ENCODE measurements around the gene ACTL8.
"Not testable (repeated sequence)": the region's sequence is repeated elsewhere in the genome, so short reads cannot be mapped to it uniquely, and the experiment has no call there.

The ACTL8 gene

GRCh38 chr1:17735793-17736192 is 19.3 kb upstream of the ACTL8 start:
- DNase-seq (ENCODE audit: low spot score): no peak

- DNase-seq (ENCODE audit: low spot score): no peak
Observed at GRCh38 chr1:17736625-17737024, 18.5 kb upstream of the ACTL8 start.

GRCh38 chr1:17739050-17739449 is 16.1 kb upstream of the ACTL8 start:
- no peak for DNase-seq (ENCODE audit: low spot score)

GRCh38 chr1:17741052-17741451 is 14.1 kb upstream of the ACTL8 start:
- DNase-seq (ENCODE audit: low spot score): no peak

GRCh38 chr1:17742583-17742982 is 12.6 kb upstream of the ACTL8 start:
- no peak for DNase-seq (ENCODE audit: low spot score)

GRCh38 chr1:17743008-17743647 is 12.0 kb upstream of the ACTL8 start:
- no peak for DNase-seq (ENCODE audit: low spot score)

GRCh38 chr1:17743925-17744324 is 11.2 kb upstream of the ACTL8 start:
- no peak for DNase-seq (ENCODE audit: low spot score)

- DNase-seq (ENCODE audit: low spot score): no peak
Observed at GRCh38 chr1:17744666-17745478, 10.3 kb upstream of the ACTL8 start.

GRCh38 chr1:17745479-17745955 is 9.6 kb upstream of the ACTL8 start:
- DNase-seq (ENCODE audit: low spot score): no peak

- DNase-seq (ENCODE audit: low spot score): not testable (repeated sequence)
Observed at GRCh38 chr1:17746281-17746680, 8.9 kb upstream of the ACTL8 start.

- no peak for DNase-seq (ENCODE audit: low spot score)
Observed at GRCh38 chr1:17746920-17747319, 8.2 kb upstream of the ACTL8 start.

GRCh38 chr1:17750333-17750732 is 4.8 kb upstream of the ACTL8 start:
- DNase-seq (ENCODE audit: low spot score): no peak

- no peak for DNase-seq (ENCODE audit: low spot score)
Observed at GRCh38 chr1:17752356-17752755, 2.8 kb upstream of the ACTL8 start.

- DNase-seq (ENCODE audit: low spot score): no peak
Observed at GRCh38 chr1:17757426-17757825, 2.3 kb downstream of the ACTL8 start.

GRCh38 chr1:17759114-17759513 is 4.0 kb downstream of the ACTL8 start:
- no peak for DNase-seq (ENCODE audit: low spot score)

- DNase-seq (ENCODE audit: low spot score): no peak
Observed at GRCh38 chr1:17762313-17762712, 7.2 kb downstream of the ACTL8 start.

GRCh38 chr1:17763417-17763816 is 8.3 kb downstream of the ACTL8 start:
- no peak for DNase-seq (ENCODE audit: low spot score)

- no peak for DNase-seq (ENCODE audit: low spot score)
Observed at GRCh38 chr1:17763995-17764394, 8.9 kb downstream of the ACTL8 start.

GRCh38 chr1:17764591-17764990 is 9.5 kb downstream of the ACTL8 start:
- DNase-seq (ENCODE audit: low spot score): no peak

GRCh38 chr1:17765444-17766411 is 10.6 kb downstream of the ACTL8 start:
- DNase-seq (ENCODE audit: low spot score): no peak

- no peak for DNase-seq (ENCODE audit: low spot score)
Observed at GRCh38 chr1:17768651-17769241, 13.6 kb downstream of the ACTL8 start.

GRCh38 chr1:17770983-17771382 is 15.8 kb downstream of the ACTL8 start:
- no peak for DNase-seq (ENCODE audit: low spot score)
